WTC11 (cell line): Measurements from ENCODE around the gene SYT13. TPM values are rescaled to one million over a fixed set of nuclear protein-coding genes. Genes with fewer than 3 reads are reported as not detected.

Source experiments
- ATAC-seq: fragments of 200-7000 bp; cut with Tn5 transposase; 2 replicates; pipeline ENCODE4 v1.10.0; 2021; ENCODE audit warnings: mild to moderate bottlenecking, moderate library complexity
- CTCF ChIA-PET: fragments of 300-600 bp; sonication (Branson Sonifier 250); formaldehyde crosslinking; loops from one replicate; lab custom pipeline; 2021; ENCODE audit warnings: antibody characterized with exemption; lab: Charles Lee
- POLR2A ChIA-PET: fragments of 350-600 bp; sonication (Branson Sonifier 250); formaldehyde crosslinking; loops from one replicate; lab custom pipeline; 2021; ENCODE audit warnings: antibody characterized with exemption; lab: Charles Lee
- DNase-seq: peaks from one replicate; pipeline ENCODE4 v3.0.0; 2021; ENCODE audit warnings: low spot score
- H3K27ac Mint-ChIP-seq: 2 replicates; pipeline ENCODE4 v1.8.0; 2021; ENCODE audit warnings: mixed read lengths
- H3K27me3 Mint-ChIP-seq: 2 replicates; pipeline ENCODE4 v1.8.0; 2021; ENCODE audit warnings: low read depth, mild to moderate bottlenecking, moderate library complexity, mixed read lengths
- H3K36me3 Mint-ChIP-seq: 2 replicates; pipeline ENCODE4 v1.8.0; 2021; ENCODE audit warnings: mixed read lengths
- H3K4me1 Mint-ChIP-seq: 2 replicates; pipeline ENCODE4 v1.8.0; 2022; ENCODE audit warnings: mixed read lengths
- H3K4me3 Mint-ChIP-seq: 2 replicates; pipeline ENCODE4 v1.8.0; 2021; ENCODE audit warnings: mild to moderate bottlenecking, moderate library complexity, mixed read lengths
- H3K9me3 Mint-ChIP-seq: 2 replicates; pipeline ENCODE4 v1.8.0; 2021; ENCODE audit warnings: mixed read lengths
- ATF3 ChIP-seq: sonication (generic); formaldehyde crosslinking; conservative IDR thresholded peaks from 2 replicates; pipeline ENCODE4 v1.8.1; 2022; ENCODE audit warnings: mild to moderate bottlenecking, missing genetic modification reagents
- ATF6 ChIP-seq: sonication (generic); formaldehyde crosslinking; IDR thresholded peaks from 2 replicates; pipeline ENCODE4 v1.8.1; 2023; ENCODE audit warnings: mild to moderate bottlenecking, missing genetic modification reagents
- CREB1 ChIP-seq: sonication (generic); formaldehyde crosslinking; IDR thresholded peaks from 2 replicates; pipeline ENCODE4 v1.8.0; 2023; ENCODE audit warnings: mild to moderate bottlenecking, missing genetic modification reagents
- E2F5 ChIP-seq: sonication (generic); formaldehyde crosslinking; IDR thresholded peaks from 2 replicates; pipeline ENCODE4 v1.8.1; 2022; ENCODE audit warnings: mild to moderate bottlenecking, moderate library complexity, missing genetic modification reagents
- EMX1 ChIP-seq: fragments of 250-450 bp; sonication (Bioruptor Pico); IDR thresholded peaks from 2 replicates; pipeline ENCODE4 v1.8.0; 2021; ENCODE audit warnings: mild to moderate bottlenecking
- ERG ChIP-seq: fragments of 250-450 bp; sonication (Bioruptor Pico); IDR thresholded peaks from 2 replicates; pipeline ENCODE4 v1.8.0; 2021; ENCODE audit warnings: mild to moderate bottlenecking
- ESRRA ChIP-seq: sonication (generic); formaldehyde crosslinking; IDR thresholded peaks from 2 replicates; pipeline ENCODE4 v1.8.1; 2022; ENCODE audit warnings: mild to moderate bottlenecking, missing genetic modification reagents, borderline replicate concordance
- GRHL2 ChIP-seq: fragments of 250-450 bp; sonication (Bioruptor Pico); IDR thresholded peaks from 2 replicates; pipeline ENCODE4 v1.8.0; 2022; ENCODE audit warnings: mild to moderate bottlenecking, moderate library complexity; ENCODE audit not compliant: insufficient replicate concordance, severe bottlenecking
- HMGA2 ChIP-seq: fragments of 250-450 bp; sonication (Bioruptor Pico); IDR thresholded peaks from 2 replicates; pipeline ENCODE4 v1.4.0; 2021; ENCODE audit warnings: mild to moderate bottlenecking, moderate library complexity
- IRF2 ChIP-seq: sonication (generic); formaldehyde crosslinking; IDR thresholded peaks from 2 replicates; pipeline ENCODE4 v1.8.0; 2022; ENCODE audit warnings: low read depth, missing genetic modification reagents, borderline replicate concordance
- MYBL2 ChIP-seq: sonication (generic); formaldehyde crosslinking; IDR thresholded peaks from 2 replicates; pipeline ENCODE4 v1.8.1; 2023; ENCODE audit warnings: mild to moderate bottlenecking, moderate library complexity, missing genetic modification reagents
- NFYB ChIP-seq: sonication (generic); formaldehyde crosslinking; conservative IDR thresholded peaks from 2 replicates; pipeline ENCODE4 v1.8.0; 2022; ENCODE audit warnings: low read depth, missing genetic modification reagents
- RORB ChIP-seq: fragments of 250-450 bp; sonication (Bioruptor Pico); IDR thresholded peaks from 2 replicates; pipeline ENCODE4 v1.9.0; 2021; ENCODE audit warnings: mild to moderate bottlenecking
- SMAD3 ChIP-seq: sonication (generic); formaldehyde crosslinking; IDR thresholded peaks from 2 replicates; pipeline ENCODE4 v1.8.0; 2022; ENCODE audit warnings: missing genetic modification reagents, mild to moderate bottlenecking, borderline replicate concordance
- USF2 ChIP-seq: sonication (generic); formaldehyde crosslinking; IDR thresholded peaks from 2 replicates; pipeline ENCODE4 v1.8.1; 2023; ENCODE audit warnings: mild to moderate bottlenecking, missing genetic modification reagents, moderate library complexity
- ZMAT4 ChIP-seq: fragments of 250-450 bp; sonication (Bioruptor Pico); IDR thresholded peaks from 2 replicates; pipeline ENCODE4 v1.9.0; 2021; ENCODE audit warnings: mild to moderate bottlenecking
- ZNF532 ChIP-seq: fragments of 250-450 bp; sonication (Bioruptor Pico); IDR thresholded peaks from 2 replicates; pipeline ENCODE4 v1.9.0; 2021; ENCODE audit warnings: mild to moderate bottlenecking, borderline replicate concordance
- ZNF671 ChIP-seq: fragments of 250-450 bp; sonication (Bioruptor Pico); IDR thresholded peaks from 2 replicates; pipeline ENCODE4 v1.8.0; 2021; ENCODE audit warnings: mild to moderate bottlenecking
- total RNA-seq: library from RNA; stranded (reverse); gene quantifications from 3 replicates; pipeline ENCODE4 v1.2.3, GENCODE V29; 2021

SYT13 gene
- total RNA-seq, 1 experiment from 2014 or later = 10.8 TPM

GRCh38 chr11:45287316-45287903, 1.3 kb upstream of the SYT13 start:
- Mint-ChIP-seq H3K4me3 (no peak overlapping the region), H3K27me3 (peaks cover 87% of the 10 kb centered on the region)

GRCh38 chr11:45285250-45285828, 802 bp downstream of the SYT13 start:
- Mint-ChIP-seq H3K4me3 (peak overlapping the region; percentile 72), H3K27me3 (peaks cover 71% of the 10 kb centered on the region), H3K36me3 (peaks cover 4% of the 10 kb centered on the region), H3K27ac (no peak overlapping the region), H3K4me1 (peaks cover 25% of the 10 kb centered on the region), H3K9me3 (peaks cover 4% of the 10 kb centered on the region)
- DNase-seq = no peak
- CTCF ChIA-PET = interaction anchor here (0.7 to 4.7 kb wide), 16 partner anchors 18 to 359 kb away, joined by 3 to 58 read pairs (median 4); no protein-coding TSS in a partner anchor
- POLR2A ChIA-PET = interaction anchor here (1.1 kb wide), 1 partner anchor 52 kb away, joined by 3 read pairs; no protein-coding TSS in a partner anchor
- ATAC-seq = peak; percentile 25
- TF ChIP-seq IRF2 (CRISPR knock-in tag) = no peak
- no peak for TF ChIP-seq ZNF671 (CRISPR knock-in tag)
- no peak for TF ChIP-seq HMGA2
- TF ChIP-seq GRHL2 (CRISPR knock-in tag) = no peak
- TF ChIP-seq E2F5 (CRISPR knock-in tag) = no peak
- no peak for TF ChIP-seq EMX1 (CRISPR knock-in tag)
- TF ChIP-seq RORB (CRISPR knock-in tag) = no peak

More at GRCh38 chr11:45287316-45287903, 1.3 kb upstream of the SYT13 start:
- no peaks in the 10 kb centered on the region for H3K36me3 Mint-ChIP-seq
- H3K4me1 Mint-ChIP-seq = peaks cover 11% of the 10 kb centered on the region
- POLR2A ChIA-PET = no interaction called here
- TF ChIP-seq MYBL2 = no peak
- no peak for TF ChIP-seq USF2 (CRISPR knock-in tag)
- TF ChIP-seq ATF3 (CRISPR knock-in tag) = no peak
- TF ChIP-seq ZMAT4 (CRISPR knock-in tag) = no peak
- TF ChIP-seq SMAD3 = no peak
- no peak for TF ChIP-seq ESRRA (CRISPR knock-in tag)
- TF ChIP-seq NFYB (CRISPR knock-in tag) = no peak
- TF ChIP-seq ZNF671 (CRISPR knock-in tag) = no peak
- TF ChIP-seq, all 79 proteins: peak for 0
- no peaks in the 10 kb centered on the region for H3K9me3 Mint-ChIP-seq
- H3K27ac Mint-ChIP-seq = no peak overlapping the region
- no peak for DNase-seq
- CTCF ChIA-PET = interaction anchor here (0.6 to 4.7 kb wide), 10 partner anchors 34 to 495 kb away, joined by 3 to 58 read pairs (median 4); no protein-coding TSS in a partner anchor
- ATAC-seq = no peak

- Mint-ChIP-seq H3K4me3 (no peak overlapping the region), H3K4me1 (peaks cover 26% of the 10 kb centered on the region), H3K27me3 (peaks cover 45% of the 10 kb centered on the region), H3K36me3 (peaks cover 13% of the 10 kb centered on the region), H3K9me3 (peaks cover 15% of the 10 kb centered on the region), H3K27ac (no peak overlapping the region)
- POLR2A ChIA-PET = no interaction called here
- no peak for DNase-seq
- no peak for TF ChIP-seq ZNF532
- no peak for TF ChIP-seq ERG
- TF ChIP-seq ATF6 (CRISPR knock-in tag) = no peak
- TF ChIP-seq CREB1 = no peak
- no peak for TF ChIP-seq HMGA2
- TF ChIP-seq SMAD3 = no peak
- no peak for TF ChIP-seq ZNF671 (CRISPR knock-in tag)
- ATAC-seq = no peak
- CTCF ChIA-PET = interaction anchor here (2.6 kb wide), 1 partner anchor 30 kb away, joined by 12 read pairs; no protein-coding TSS in a partner anchor
These were observed 4.1 kb downstream of the SYT13 start for GRCh38 chr11:45282081-45282480.
